Mucosa of stomach (tissue), 1 donor: Measurements from ENCODE around the gene CALM3.
"Not testable (repeated sequence)": the region's sequence is repeated elsewhere in the genome, so short reads cannot be mapped to it uniquely, and the experiment has no call there.

Experiments
- H3K27me3 ChIP-seq: one replicate; pipeline ENCODE4 v1.7.0; 2013; ENCODE audit warnings: mild to moderate bottlenecking, low read length; ENCODE audit not compliant: control insufficient read depth, insufficient read depth
- H3K36me3 ChIP-seq: one replicate; pipeline ENCODE4 v1.7.0; 2013; ENCODE audit warnings: low read length; ENCODE audit not compliant: control insufficient read depth, insufficient read depth
- H3K4me1 ChIP-seq: one replicate; pipeline ENCODE4 v1.7.0; 2013; ENCODE audit warnings: mild to moderate bottlenecking, low read length; ENCODE audit not compliant: control insufficient read depth, insufficient read depth
- H3K4me3 ChIP-seq: one replicate; pipeline ENCODE4 v1.7.0; 2013; ENCODE audit warnings: low read length
- H3K9ac ChIP-seq: one replicate; pipeline ENCODE4 v1.7.0; 2013; ENCODE audit warnings: mild to moderate bottlenecking, low read length, moderate library complexity
- H3K9me3 ChIP-seq: one replicate; pipeline ENCODE4 v1.7.0; 2013; ENCODE audit warnings: mild to moderate bottlenecking, low read length, moderate library complexity; ENCODE audit not compliant: control insufficient read depth
- donor health status: Pancreatic carcinoma.

CALM3 gene

DNA sequence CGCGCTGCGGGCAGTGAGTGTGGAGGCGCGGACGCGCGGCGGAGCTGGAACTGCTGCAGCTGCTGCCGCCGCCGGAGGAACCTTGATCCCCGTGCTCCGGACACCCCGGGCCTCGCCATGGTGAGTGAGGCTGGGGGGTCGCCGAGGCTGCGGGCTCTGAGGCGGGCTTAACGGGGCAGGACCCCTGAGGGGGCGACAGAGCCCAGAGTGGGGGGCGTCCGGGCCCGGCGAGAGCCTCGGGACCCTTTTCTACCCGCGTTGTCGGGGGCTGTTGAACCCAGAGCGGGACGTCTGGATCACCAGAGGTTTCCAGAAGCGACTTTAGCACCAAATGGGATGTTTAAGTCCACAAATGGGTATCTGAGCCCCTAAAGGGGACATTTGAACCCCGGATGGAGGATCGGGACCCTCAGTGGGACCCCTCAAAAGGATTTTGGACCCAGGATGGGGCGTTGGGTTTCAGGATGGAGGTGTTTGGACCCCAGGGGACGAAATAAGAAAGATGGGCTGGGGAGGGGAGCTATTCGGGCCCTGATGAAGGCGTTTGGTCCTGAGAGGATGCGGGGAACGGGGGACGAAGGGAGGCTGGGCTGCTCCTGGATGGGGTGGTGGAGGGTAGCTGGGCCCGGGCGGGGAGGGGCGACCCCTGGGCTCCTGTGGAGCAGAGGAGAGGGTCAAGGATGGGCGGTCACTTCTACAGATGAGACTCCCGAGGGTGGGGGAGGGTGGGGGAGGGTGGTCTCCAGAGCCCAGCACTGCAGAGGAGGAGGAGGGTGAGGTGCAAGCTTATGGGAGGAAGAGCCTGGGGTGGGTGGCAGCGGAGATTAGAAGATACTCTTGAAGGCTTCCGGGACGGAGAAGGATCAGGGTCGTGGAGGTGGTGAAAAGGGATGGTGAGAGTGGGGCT, at the start of gene CALM3:
Gene CALM3 (plus strand): TSS at position 13 of the 907 bp plus-strand sequence. CDS start 105 bp downstream, at position 118.
- Histone ChIP-seq H3K9me3 (no peaks in the 10 kb centered on the region), H3K36me3 (no peaks in the 10 kb centered on the region), H3K27me3 (no peaks in the 10 kb centered on the region), H3K4me3 (peak within 1 kb of the TSS; percentile 96), H3K9ac (peak within 1 kb of the TSS; percentile 100), H3K4me1 (peaks cover 24% of the 10 kb centered on the region)

DNA sequence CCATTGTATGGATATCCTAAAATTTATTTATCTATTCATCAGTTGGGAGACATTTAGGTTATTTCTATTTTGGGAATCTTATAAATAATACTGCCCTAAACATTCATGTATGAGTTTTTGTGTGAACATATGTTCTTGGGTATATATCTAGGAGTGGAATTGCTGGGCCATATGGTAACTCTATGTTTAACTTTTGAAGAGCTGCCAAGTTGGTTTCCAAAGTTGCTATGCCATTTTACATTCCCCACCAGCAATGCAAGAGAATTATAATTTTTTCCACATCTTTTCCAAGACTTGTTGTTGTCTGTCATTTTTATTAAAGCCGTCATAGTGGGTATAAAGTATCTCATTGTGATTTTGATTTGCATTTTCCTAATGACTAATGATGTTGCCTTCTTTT, 48.2 kb upstream of the CALM3 start:
- Histone ChIP-seq H3K4me1 (no peaks in the 10 kb centered on the region), H3K36me3 (no peaks in the 10 kb centered on the region), H3K9me3 (no peaks in the 10 kb centered on the region), H3K27me3 (no peaks in the 10 kb centered on the region), H3K4me3 (no peak overlapping the region), H3K9ac (no peak overlapping the region)

DNA sequence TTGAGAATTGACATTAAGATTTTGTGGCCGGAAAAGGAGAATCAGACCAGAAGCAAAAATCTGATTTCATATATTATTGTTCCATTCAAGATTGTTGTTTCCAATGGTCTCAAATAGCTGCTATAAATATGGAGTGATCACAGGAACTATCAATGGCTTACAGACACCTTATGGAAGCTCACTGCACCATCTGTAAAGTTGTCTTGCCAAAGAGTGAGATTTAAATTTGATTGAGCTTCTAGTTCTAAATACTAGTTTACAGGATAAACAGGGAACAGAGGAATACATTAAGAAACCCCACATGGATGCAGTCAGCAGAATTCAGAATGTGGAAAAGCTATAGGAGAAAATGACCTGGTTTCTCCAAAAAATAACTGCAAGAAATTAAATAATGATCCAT, 47.0 kb upstream of the CALM3 start:
- Histone ChIP-seq H3K4me3 (no peak overlapping the region), H3K36me3 (no peaks in the 10 kb centered on the region), H3K9me3 (no peaks in the 10 kb centered on the region), H3K9ac (no peak overlapping the region), H3K27me3 (no peaks in the 10 kb centered on the region), H3K4me1 (no peaks in the 10 kb centered on the region)

DNA sequence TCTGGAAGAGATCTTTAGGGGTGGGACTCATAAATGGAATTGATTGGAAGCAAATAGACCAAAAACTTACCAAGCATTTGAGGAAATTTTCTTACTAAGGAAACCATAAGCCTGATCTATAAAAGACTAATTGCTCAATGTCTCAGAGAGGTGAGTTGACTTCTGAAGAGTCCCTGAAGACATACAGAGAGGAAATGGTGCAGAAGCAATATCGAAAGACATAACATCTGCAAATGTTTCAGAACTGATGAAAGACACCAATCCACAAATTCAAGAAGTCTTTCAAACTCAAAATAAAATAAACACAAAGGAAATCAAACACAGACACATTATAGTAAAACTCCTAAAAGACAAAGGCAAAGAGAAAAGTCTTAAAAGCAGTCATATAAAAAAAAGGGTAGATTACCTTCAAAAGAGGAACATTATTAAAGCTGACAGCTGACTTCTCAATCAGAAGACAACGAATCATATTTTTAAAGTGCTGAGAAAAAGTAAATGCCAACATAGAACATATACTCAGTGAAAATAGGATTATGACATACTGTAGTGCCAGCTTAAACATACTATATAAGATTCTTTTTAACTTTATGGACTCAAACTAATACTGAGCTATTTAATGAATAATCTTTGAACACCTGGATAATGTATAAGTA, 45.4 kb upstream of the CALM3 start:
- H3K9ac ChIP-seq = no peak overlapping the region
- H3K9me3 ChIP-seq = no peaks in the 10 kb centered on the region
- no peaks in the 10 kb centered on the region for H3K27me3 ChIP-seq
- H3K4me1 ChIP-seq = no peaks in the 10 kb centered on the region
- no peak overlapping the region for H3K4me3 ChIP-seq
- no peaks in the 10 kb centered on the region for H3K36me3 ChIP-seq

DNA sequence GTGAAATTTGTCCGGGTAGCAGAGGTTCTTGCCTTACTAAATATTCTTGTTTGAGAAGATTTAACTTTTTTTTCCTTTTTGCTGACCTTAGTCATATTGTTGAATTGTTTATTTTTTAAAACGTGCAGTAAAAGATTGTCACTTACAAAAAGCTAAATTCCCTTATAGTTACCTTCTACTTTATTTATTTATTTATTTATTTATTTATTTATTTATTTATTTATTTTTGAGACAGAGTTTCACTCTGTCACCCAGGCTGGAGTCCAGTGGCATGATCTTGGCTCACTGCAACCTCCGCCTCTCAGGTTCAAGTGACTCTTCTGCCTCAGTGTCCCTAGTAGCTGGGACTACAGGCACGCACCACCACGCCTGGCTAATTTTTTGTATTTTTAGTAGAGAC, 44.7 kb upstream of the CALM3 start:
- not testable (repeated sequence) for H3K4me3 ChIP-seq, H3K9ac ChIP-seq, H3K4me1 ChIP-seq, H3K36me3 ChIP-seq, H3K27me3 ChIP-seq, H3K9me3 ChIP-seq

DNA sequence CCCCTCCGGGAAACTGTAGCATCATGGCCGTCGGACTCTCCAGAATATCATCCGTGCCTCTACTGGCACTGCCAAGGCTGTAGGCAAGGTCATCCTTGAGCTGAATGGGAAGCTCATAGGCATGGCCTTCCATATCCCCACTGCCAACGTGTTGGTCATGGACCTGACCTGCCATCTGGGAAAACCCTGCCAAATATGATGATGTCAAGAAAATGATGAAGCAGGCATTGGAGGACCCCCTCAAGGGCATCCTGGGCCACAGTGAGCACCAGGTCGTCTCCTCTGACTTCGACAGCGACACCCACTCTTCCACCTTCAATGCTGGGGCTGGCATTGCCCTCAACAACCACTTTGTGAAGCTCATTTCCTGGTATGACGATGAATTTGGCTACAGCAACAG, 41.9 kb upstream of the CALM3 start:
- H3K4me3 ChIP-seq = no peak overlapping the region
- no peaks in the 10 kb centered on the region for H3K9me3 ChIP-seq
- H3K36me3 ChIP-seq = no peaks in the 10 kb centered on the region
- H3K9ac ChIP-seq = no peak overlapping the region
- H3K4me1 ChIP-seq = no peaks in the 10 kb centered on the region
- no peaks in the 10 kb centered on the region for H3K27me3 ChIP-seq

DNA sequence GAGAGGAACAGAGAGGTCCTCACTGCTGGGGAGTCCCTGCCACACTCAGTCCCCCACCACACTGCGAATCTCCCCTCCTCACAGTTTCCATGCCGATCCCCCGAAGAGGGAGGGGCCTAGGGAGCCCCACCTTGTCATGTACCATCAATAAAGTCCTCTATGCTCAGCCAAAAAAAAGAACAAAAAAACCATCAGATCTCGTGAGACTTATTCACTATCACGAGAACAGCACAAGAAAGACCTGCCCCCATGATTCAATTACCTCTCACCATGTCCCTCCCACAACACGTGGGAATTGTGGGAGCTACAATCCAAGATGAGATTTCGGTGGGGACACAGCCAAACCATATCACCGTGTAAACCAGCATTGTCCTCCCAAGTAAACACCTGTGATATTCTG, 41.5 kb upstream of the CALM3 start:
- H3K4me1 ChIP-seq, H3K9ac ChIP-seq, H3K36me3 ChIP-seq, H3K27me3 ChIP-seq, H3K4me3 ChIP-seq, H3K9me3 ChIP-seq: not testable (repeated sequence)

DNA sequence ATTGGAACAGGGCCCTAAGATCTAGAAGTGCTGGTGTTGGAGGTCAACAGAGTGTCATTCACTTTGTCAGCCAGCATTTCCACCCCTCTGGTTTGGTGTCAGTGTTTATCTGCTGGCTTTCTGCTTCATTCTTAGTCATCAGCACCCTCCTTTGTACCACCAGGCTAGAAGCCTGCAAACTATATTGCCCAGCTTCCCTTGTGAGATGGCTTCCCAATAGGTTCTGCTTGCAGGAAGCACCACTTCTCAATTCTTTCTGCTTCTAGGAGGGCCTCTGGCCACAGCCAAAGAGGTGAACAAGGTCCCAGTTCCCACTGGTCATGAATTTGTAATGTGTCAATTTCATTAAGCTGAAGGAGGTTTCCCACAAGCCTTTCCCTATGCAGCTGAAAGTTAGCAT, 36.4 kb upstream of the CALM3 start:
- no peaks in the 10 kb centered on the region for H3K4me1 ChIP-seq
- H3K9me3 ChIP-seq = no peaks in the 10 kb centered on the region
- no peaks in the 10 kb centered on the region for H3K36me3 ChIP-seq
- no peak overlapping the region for H3K4me3 ChIP-seq
- H3K9ac ChIP-seq = no peak overlapping the region
- no peaks in the 10 kb centered on the region for H3K27me3 ChIP-seq

DNA sequence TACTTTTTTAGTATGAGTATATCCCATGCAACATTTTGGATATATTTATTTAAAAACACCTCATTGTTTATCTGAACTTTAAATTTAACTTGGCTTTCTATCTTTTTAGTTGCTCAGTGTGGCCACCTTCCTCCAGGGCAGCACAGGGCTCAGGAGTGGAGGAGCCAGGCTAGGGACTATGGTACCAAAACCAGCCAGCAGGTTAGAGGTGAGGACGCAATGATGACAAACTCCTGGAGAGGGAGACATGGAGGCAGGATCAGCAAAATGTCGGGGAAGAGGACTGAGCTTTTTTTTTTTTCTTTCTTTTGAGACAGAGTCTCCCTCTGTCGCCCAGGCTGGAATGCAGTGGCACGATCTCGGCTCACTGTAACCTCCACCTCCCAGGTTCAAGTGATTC, 29.6 kb upstream of the CALM3 start:
- Histone ChIP-seq H3K4me3 (no peak overlapping the region), H3K9ac (no peak overlapping the region), H3K27me3 (no peaks in the 10 kb centered on the region), H3K36me3 (no peaks in the 10 kb centered on the region), H3K9me3 (no peaks in the 10 kb centered on the region), H3K4me1 (no peaks in the 10 kb centered on the region)

DNA sequence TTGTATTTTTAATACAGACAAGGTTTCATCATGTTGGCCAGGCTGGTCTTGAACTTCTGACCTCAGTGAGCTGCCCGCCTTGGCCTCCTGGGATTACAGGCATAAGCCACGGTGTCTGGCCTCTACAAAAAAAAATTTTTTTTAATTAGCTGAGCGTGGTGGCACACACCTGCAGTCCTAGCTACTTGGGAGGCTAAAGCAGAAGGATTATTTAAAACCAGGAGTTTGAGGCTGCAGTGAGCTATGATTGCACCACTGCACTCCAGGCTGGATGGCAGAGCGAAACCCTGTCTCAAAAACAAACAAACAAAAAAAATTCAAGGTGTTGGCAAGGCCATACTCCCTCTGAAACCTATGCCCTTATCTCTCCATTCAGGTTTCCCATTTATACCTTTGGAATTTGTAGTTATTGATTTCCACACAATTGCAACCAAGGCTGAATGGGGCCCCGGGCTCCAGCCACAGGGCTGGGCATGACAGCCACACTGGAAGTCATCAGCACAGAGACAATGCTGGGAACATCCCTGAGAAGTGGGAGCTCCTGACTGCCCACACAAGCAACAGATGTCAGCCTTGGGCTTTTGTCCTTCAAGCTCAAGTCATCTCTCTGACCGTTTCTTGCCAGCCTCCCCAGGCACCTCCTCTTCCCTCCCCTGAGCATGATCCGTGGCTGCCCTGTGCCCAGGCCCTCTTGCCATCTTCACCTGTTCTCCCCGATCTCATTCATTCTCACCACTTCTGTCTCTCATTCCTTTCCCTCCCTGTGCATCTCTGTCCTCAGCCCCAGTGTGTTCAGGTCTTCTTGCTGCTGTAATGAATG, 27.2 kb upstream of the CALM3 start:
- H3K4me1 ChIP-seq = no peaks in the 10 kb centered on the region
- H3K27me3 ChIP-seq = no peaks in the 10 kb centered on the region
- no peaks in the 10 kb centered on the region for H3K9me3 ChIP-seq
- H3K36me3 ChIP-seq = no peaks in the 10 kb centered on the region
- no peak overlapping the region for H3K4me3 ChIP-seq
- H3K9ac ChIP-seq = no peak overlapping the region

DNA sequence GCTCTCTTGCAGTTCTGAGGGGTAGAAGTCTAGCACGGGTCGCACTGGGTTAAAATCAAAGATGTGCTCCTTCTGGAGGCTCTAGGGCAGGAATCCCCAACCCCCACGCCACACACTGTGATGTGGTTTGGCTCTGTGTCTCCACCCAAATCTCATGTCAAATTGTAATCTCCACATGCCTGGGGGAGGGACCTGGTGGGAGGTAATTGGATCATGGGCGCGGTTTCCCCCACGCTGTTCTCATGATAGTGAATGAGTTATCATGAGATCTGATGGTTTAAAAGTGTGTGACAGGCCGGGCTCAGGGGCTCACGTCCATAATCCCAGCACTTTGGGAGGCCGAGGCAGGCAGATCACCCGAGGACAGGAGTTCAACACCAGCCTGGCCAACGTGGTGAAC, 26.6 kb upstream of the CALM3 start:
- no peak overlapping the region for H3K4me3 ChIP-seq
- H3K36me3 ChIP-seq = no peaks in the 10 kb centered on the region
- no peaks in the 10 kb centered on the region for H3K4me1 ChIP-seq
- no peaks in the 10 kb centered on the region for H3K27me3 ChIP-seq
- no peak overlapping the region for H3K9ac ChIP-seq
- H3K9me3 ChIP-seq = no peaks in the 10 kb centered on the region

DNA sequence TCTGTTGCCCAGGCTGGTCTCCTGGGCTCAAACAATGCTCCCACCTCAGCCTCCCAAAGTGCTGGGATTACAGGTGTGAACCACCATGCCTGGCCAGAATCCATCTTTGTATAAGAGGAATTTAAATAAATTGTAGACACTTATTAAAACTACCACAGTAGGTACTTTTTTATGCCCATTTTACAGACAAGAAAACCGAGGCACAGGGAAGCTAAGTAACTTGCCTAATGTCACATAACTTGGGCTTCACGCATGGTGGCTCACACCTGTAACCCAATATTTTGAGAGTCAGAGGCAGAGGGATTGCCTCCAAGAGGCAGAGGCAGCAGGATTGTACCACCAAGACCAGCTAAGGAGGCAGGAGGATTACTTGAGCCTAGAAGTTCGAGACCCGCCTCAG, 22.7 kb upstream of the CALM3 start:
- H3K4me1 ChIP-seq = no peaks in the 10 kb centered on the region
- no peak overlapping the region for H3K9ac ChIP-seq
- no peaks in the 10 kb centered on the region for H3K36me3 ChIP-seq
- no peak overlapping the region for H3K4me3 ChIP-seq
- no peaks in the 10 kb centered on the region for H3K27me3 ChIP-seq
- no peaks in the 10 kb centered on the region for H3K9me3 ChIP-seq
